GM12874 (cell line): ENCODE data around the gene PBX3.

Source experiments
- TF ChIP-seq, protein P1 (sequence below): IDR thresholded peaks from 2 replicates; pipeline ENCODE4 v1.5.1; 2011; ENCODE audit warnings: low read depth, mild to moderate bottlenecking, control low read depth, low read length, moderate library complexity; ENCODE audit not compliant: insufficient read depth

The PBX3 gene

DNA sequence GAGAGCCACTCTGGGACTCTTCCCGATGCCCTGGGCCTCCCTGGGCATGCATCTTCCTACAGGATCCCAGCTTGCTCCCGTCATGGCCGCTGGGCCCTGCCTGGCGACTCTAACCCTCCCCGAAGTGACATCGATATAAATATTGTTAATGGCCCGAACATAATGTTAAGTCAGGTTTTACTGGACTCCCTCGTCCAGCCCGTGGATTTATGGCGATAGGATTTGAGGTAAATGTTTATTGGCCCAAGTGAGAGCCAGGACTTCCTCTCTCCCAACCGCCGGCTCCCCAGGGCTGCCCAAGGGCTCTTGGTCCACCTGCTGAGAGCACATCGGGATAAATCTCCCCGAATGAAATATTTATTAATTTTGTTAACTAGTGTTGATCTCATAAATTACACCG lies 246.3 kb downstream of the PBX3 start:
- TF ChIP-seq, protein P1, sequence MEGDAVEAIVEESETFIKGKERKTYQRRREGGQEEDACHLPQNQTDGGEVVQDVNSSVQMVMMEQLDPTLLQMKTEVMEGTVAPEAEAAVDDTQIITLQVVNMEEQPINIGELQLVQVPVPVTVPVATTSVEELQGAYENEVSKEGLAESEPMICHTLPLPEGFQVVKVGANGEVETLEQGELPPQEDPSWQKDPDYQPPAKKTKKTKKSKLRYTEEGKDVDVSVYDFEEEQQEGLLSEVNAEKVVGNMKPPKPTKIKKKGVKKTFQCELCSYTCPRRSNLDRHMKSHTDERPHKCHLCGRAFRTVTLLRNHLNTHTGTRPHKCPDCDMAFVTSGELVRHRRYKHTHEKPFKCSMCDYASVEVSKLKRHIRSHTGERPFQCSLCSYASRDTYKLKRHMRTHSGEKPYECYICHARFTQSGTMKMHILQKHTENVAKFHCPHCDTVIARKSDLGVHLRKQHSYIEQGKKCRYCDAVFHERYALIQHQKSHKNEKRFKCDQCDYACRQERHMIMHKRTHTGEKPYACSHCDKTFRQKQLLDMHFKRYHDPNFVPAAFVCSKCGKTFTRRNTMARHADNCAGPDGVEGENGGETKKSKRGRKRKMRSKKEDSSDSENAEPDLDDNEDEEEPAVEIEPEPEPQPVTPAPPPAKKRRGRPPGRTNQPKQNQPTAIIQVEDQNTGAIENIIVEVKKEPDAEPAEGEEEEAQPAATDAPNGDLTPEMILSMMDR, result no peak

DNA sequence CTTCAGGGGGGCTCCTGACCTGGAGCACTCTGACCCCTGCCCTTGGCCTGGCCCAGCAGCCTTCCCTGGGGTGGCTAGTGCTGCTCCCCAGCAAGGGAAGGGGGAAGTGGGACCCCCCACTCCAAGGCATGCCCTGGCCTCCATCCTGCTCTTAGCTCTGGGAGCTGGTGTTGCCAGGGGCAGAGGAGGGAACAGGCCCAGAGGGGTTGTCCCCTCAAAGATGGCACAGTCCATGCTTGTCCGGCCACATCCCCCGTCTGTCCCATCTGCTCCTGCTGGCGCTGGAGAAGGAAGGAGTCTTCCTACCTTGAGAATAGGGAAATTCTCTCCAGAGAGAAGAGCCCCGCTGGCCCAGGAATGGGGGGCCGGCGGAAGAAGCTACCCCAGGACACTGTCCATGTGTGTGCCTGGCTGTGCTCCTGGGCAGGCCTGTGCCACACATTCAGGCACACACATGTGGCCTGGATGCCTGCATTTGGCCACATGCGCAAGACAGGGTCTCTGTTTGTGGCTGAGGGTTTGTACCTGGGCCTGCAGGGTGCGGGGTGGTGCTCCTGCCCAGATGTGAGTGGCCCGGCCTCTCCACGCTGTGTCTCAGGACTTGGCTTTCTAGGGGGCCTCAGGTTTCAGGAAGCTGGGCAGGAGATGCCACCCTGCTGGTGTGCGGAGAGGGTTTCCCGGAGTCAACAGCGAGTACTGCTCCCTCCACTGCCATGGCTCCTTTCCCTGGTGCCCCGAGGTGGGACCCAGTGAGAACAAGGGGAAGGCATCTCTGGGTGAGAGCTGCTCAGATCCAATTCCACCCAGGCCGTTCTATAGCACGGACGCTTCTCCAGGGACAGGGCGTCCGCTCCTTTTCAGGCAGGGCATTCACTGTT lies 247.1 kb downstream of the PBX3 start:
- TF ChIP-seq, protein P1, result no peak

DNA sequence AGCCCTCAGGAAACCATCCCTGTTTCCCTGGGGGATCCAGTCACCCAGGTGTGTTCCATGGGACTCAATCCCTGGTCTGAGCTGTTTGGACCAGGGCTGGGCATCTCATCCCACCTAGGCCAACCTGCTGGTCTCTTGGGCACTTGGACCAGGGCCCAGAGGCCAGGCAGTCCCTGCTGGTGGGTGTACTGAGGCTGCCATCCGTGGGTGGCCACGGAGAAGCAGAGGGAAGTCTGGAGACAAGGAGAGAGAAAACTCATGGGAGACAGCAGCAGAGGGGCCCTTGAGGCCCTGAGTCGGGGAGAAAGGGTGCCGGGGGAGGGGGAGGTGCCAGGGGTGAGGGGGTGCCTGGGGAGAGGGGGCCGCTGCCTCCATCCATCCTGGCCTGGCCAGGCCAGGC lies 247.8 kb downstream of the PBX3 start:
- TF ChIP-seq, protein P1, result no peak

DNA sequence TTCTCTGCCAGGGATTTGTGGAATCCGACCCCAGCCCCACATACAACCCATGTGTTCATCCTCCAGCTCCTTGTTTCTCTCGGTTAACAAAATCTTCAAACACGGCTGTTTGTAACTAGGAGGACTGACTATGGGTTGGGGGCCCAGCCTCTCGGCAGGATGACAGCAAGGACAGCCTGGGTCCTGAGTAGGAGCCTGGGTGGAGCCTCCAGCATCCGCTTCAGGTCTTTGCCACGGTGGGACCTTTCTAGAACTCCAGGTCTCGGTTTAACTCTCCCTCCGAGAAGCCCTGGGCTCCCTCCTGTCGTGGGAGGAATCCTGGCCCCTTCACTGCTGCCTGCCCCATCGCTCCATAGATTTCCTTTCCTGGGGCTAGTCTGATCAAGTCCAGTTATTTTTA lies 248.5 kb downstream of the PBX3 start:
- TF ChIP-seq, protein P1, result no peak

DNA sequence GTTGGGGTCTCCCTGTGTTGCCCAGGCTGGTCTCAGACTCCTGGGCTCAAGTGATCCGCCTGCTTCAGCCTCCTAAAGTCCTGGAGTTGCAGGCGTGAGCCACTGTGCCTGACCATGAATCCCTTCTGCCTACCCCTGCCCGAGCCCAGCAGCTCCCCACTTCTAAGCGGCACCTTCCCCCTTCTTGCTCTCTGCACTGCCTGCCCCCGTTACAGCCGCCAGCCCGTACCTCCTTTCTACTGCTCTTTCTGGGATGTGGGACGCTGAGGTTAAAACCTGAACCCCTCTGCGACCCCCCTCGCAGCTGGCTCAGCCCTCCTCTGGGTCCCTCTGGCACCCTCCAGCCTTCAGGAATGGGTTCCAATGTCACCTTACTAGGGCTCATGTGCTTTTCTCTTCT lies 249.6 kb downstream of the PBX3 start:
- TF ChIP-seq, protein P1, result no peak

DNA sequence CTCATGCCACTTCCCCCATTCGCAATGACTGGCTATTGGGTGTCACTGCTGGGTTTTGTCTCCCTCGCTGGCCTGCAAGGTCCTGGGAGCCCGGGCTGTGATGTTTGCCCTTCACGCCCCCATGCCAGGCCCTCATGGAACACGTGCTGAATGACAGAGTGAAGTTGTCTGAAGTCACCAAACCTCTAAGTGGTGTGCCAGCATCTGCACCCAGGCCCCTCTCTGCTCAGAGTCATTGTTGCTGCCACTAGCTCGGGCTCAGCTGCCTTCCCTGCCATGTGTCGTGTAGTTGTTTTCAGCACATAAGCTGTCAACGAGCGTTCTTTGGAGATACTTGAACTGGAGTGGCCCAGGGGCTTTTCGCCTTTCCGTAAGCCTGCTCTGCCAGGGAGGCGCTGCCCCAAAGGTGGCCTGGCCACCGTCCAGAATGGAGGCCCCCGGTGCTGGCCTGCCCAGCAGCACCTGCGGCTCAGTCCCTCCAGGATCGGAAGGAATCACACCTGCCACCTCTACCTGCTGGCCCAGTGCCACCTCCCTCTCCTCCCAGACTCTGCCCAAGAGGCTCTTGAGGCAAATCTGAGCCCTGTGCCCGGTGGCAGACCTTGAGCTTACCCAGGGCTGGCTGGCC lies 250.1 kb downstream of the PBX3 start:
- TF ChIP-seq, protein P1, result no peak

DNA sequence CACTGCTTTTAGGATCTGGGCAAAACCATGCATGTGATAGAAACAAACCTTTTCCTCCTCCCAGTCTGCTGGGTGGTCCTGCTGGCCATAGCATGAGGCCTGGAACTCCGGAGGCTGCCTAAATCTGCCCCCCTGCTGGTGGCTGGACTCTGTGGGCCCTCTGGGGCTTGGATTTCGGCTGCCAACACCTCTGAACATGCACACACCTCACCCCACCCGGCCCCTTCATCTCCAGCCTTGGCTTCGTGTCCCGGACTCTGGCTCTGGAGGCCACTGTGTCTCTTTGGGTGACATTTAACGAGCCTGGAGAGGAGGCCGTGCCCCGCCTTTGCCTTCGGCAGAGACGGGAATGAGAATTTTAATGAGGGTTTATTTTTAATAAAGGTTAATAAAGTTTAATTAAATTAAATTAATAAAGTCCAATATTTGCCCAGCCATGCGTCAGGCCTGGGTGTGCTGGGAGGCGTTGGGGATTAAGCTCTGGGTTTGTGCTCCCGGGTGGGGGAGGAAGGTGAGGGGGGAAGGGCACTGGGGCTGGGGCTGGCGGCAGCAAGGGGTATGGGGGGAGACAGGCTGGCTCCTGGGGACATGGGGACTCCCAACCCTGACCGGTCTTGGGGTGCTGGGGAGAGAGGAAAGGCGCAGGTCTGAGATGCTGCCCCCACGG lies 251.8 kb downstream of the PBX3 start:
- TF ChIP-seq, protein P1, result no peak
